Breast epithelium (tissue), 4 donors: ENCODE results near the gene PHACTR3. TPM values are rescaled to one million over a fixed set of nuclear protein-coding genes. Genes with fewer than 3 reads are reported as not detected.

Experiments used
- DNase-seq, 2 donors: peaks; one replicate each; pipeline ENCODE4 v3.0.0-alpha.2; 2019; ENCODE audit warnings: low spot score in 2 of 2
- H3K27ac ChIP-seq, 2 donors: fragments of 200-600 bp; sonication (generic) in 1 of 2; one replicate each; pipeline ENCODE4 v1.5.1; 2016 to 2019; ENCODE audit warnings: mild to moderate bottlenecking in 1 of 2
- H3K27me3 ChIP-seq, 2 donors: fragments of 200-600 bp; sonication (generic) in 1 of 2; one replicate each; pipeline versions ENCODE4 v1.5.1 to v1.6.0; 2017 to 2019; ENCODE audit warnings: control low read depth in 1 of 2, mild to moderate bottlenecking in 1 of 2
- H3K36me3 ChIP-seq: fragments of 200-600 bp; one replicate; pipeline ENCODE4 v1.5.1; 2019
- H3K4me1 ChIP-seq, 2 donors: fragments of 200-600 bp; sonication (generic); one replicate each; pipeline ENCODE4 v1.5.1; 2016 to 2019; ENCODE audit warnings: control low read depth in 1 of 2
- H3K4me3 ChIP-seq, 3 donors: fragments of 200-600 bp; sonication (generic); 1 replicate in 2 of 3; 2 replicates in 1 of 3; pipeline ENCODE4 v1.5.1; 2016 to 2019; ENCODE audit warnings: mild to moderate bottlenecking in 3 of 3, moderate library complexity in 2 of 3
- H3K9me3 ChIP-seq, 2 donors: fragments of 200-600 bp; sonication (generic) in 1 of 2; one replicate each; pipeline ENCODE4 v1.5.1; 2016 to 2019; ENCODE audit warnings: control low read depth in 1 of 2
- POLR2A ChIP-seq: fragments of 450-650 bp; IDR thresholded peaks from one replicate; pipeline ENCODE4 v1.6.1; 2016; ENCODE audit warnings: antibody characterized with exemption, mild to moderate bottlenecking, moderate library complexity
- POLR2AphosphoS5 ChIP-seq, 3 donors: sonication (generic); formaldehyde crosslinking; IDR thresholded peaks; one replicate each; pipeline ENCODE4 v1.6.1; 2017; ENCODE audit warnings: antibody characterized with exemption in 3 of 3
- intact Hi-C: fragments of 100-400 bp; cut with DNase I; formaldehyde crosslinking; loops from one replicate; pipeline ENCODE4 v1.15.1; 2023; ENCODE audit warnings: low total_unique reads
- total RNA-seq, 3 donors: library from RNA; depleted of rRNA; stranded (reverse); fragments of >200 nt; gene quantifications; one replicate each; pipeline ENCODE4 v1.1.0, GENCODE V29; 2016
- TF ChIP-seq, protein P1 (sequence below), 3 donors: fragments of 450-650 bp; IDR thresholded peaks; one replicate each; pipeline ENCODE4 v1.5.1; 2016 to 2017; ENCODE audit warnings: antibody characterized with exemption in 3 of 3, mild to moderate bottlenecking in 3 of 3, moderate library complexity in 3 of 3

PHACTR3 gene
- total RNA-seq, 3 donors from 2014 or later = 0.16 to 0.33 (median 0.29) TPM

GRCh38 chr20:59632541-59633113 is 28.3 kb downstream of the PHACTR3 start:
- no peak for DNase-seq
- no peak overlapping the region for H3K27ac ChIP-seq
- intact Hi-C loops = no loop called here
- H3K4me3 ChIP-seq = no peak overlapping the region
- H3K9me3 ChIP-seq = no peaks in the 10 kb centered on the region
- TF ChIP-seq POLR2A = no peak
- TF ChIP-seq POLR2AphosphoS5 (IDR thresholded peaks at IDR 0.05) = no peak
- TF ChIP-seq, protein P1, sequence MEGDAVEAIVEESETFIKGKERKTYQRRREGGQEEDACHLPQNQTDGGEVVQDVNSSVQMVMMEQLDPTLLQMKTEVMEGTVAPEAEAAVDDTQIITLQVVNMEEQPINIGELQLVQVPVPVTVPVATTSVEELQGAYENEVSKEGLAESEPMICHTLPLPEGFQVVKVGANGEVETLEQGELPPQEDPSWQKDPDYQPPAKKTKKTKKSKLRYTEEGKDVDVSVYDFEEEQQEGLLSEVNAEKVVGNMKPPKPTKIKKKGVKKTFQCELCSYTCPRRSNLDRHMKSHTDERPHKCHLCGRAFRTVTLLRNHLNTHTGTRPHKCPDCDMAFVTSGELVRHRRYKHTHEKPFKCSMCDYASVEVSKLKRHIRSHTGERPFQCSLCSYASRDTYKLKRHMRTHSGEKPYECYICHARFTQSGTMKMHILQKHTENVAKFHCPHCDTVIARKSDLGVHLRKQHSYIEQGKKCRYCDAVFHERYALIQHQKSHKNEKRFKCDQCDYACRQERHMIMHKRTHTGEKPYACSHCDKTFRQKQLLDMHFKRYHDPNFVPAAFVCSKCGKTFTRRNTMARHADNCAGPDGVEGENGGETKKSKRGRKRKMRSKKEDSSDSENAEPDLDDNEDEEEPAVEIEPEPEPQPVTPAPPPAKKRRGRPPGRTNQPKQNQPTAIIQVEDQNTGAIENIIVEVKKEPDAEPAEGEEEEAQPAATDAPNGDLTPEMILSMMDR (IDR thresholded peaks at IDR 0.05) = no peak
- no peaks in the 10 kb centered on the region for H3K4me1 ChIP-seq
- no peaks in the 10 kb centered on the region for H3K36me3 ChIP-seq
- H3K27me3 ChIP-seq = peaks cover 0 to 37% of the 10 kb centered on the region in 2 donors

DNA sequence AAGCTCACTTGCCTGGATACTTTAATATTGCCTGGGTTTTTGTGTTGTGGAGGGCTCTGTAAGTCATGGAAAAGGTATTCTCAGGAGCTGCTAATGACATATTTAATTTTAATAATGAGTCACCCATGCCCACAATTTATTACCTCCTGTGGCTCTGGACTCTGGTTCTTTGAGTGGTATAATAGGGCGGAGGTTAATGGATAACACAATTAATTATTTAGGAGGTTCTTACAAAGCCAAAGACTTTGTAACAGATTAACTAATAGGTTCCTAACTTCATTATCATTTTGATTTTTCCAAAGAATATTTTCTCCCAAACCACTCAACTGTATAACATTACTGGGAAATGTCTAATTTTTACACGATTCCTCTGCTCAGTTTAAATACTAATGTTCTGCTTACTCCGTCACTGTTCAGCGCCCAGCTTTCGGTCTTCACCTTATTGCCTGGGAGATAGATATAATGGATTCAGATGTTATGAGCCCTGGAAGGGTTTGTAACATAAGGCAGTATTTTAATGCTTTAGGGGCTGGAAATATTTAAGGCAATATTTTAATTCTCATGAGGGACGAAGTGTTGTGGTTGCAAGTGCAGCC is 29.4 kb downstream of the PHACTR3 start:
- H3K9me3 ChIP-seq = no peaks in the 10 kb centered on the region
- no peaks in the 10 kb centered on the region for H3K36me3 ChIP-seq
- TF ChIP-seq POLR2A (no peak), POLR2AphosphoS5 (IDR thresholded peaks at IDR 0.05) (no peak)
- TF ChIP-seq, protein P1 (IDR thresholded peaks at IDR 0.05) = no peak
- no peak for DNase-seq
- H3K27ac ChIP-seq = no peak overlapping the region
- H3K4me3 ChIP-seq = no peak overlapping the region
- peaks cover 0 to 28% of the 10 kb centered on the region in 2 donors for H3K27me3 ChIP-seq
- H3K4me1 ChIP-seq = no peaks in the 10 kb centered on the region
- intact Hi-C loops = no loop called here

- no peak overlapping the region for H3K27ac ChIP-seq
- no peak overlapping the region for H3K4me3 ChIP-seq
- no peak for TF ChIP-seq POLR2AphosphoS5 (IDR thresholded peaks at IDR 0.05)
- TF ChIP-seq POLR2A = no peak
- TF ChIP-seq, protein P1 (IDR thresholded peaks at IDR 0.05) = no peak
- intact Hi-C loops = no loop called here
- H3K36me3 ChIP-seq = no peaks in the 10 kb centered on the region
- H3K27me3 ChIP-seq = peaks cover 0 to 28% of the 10 kb centered on the region in 2 donors
- no peak for DNase-seq
- H3K4me1 ChIP-seq = no peaks in the 10 kb centered on the region
- no peaks in the 10 kb centered on the region for H3K9me3 ChIP-seq
Observed at GRCh38 chr20:59634435-59635005, 30.2 kb downstream of the PHACTR3 start.

DNA sequence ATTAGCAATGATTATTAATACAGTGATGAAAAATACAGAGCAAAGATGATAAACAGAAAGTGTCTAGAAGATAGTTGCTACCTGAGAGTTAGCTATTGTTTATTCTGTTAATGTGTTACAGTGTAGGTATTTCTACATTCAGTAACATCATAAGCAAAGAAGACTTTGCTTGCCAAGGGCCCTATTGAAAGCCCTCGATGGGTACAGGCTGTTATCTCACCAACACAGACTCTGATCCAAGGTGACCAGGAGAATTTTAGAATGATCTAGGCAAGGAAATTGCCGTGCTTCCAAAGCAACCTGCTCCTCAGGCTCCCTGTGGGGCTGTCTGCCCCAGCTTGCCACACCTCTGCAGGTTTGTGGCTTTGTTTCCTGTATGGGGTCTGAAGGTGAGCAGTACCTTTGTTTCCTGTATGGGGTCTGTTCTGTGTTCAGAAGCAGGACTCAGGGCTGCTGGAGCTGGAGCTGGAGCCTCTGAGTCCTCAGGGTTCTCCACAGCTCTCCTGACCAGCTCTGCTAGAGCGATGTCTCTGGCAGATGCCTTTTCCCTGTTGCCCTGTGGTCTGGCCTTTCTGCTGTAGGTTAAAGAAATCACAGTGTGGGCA is 32.5 kb downstream of the PHACTR3 start:
- no peak overlapping the region for H3K4me3 ChIP-seq
- no peaks in the 10 kb centered on the region for H3K36me3 ChIP-seq
- H3K27me3 ChIP-seq = peaks cover 0 to 12% of the 10 kb centered on the region in 2 donors
- no peaks in the 10 kb centered on the region for H3K4me1 ChIP-seq
- TF ChIP-seq POLR2AphosphoS5 (IDR thresholded peaks at IDR 0.05) (no peak), POLR2A (no peak)
- TF ChIP-seq, protein P1 (IDR thresholded peaks at IDR 0.05) = no peak
- no peaks in the 10 kb centered on the region for H3K9me3 ChIP-seq
- no peak overlapping the region for H3K27ac ChIP-seq
- no peak for DNase-seq
- intact Hi-C loops = no loop called here

GRCh38 chr20:59640267-59640666 is 35.9 kb downstream of the PHACTR3 start:
- intact Hi-C loops = no loop called here
- Histone ChIP-seq H3K4me1 (no peaks in the 10 kb centered on the region), H3K27ac (no peak overlapping the region), H3K9me3 (no peaks in the 10 kb centered on the region), H3K36me3 (no peaks in the 10 kb centered on the region), H3K27me3 (peaks cover 0 to 4% of the 10 kb centered on the region in 2 donors), H3K4me3 (no peak overlapping the region)
- TF ChIP-seq, protein P1 (IDR thresholded peaks at IDR 0.05) = no peak
- TF ChIP-seq POLR2A = no peak
- DNase-seq = no peak
